Mucosa of stomach (tissue), 1 donor: Measurements from ENCODE around the gene NF2.

Experiments
- H3K27me3 ChIP-seq: one replicate; pipeline ENCODE4 v1.7.0; 2013; ENCODE audit warnings: mild to moderate bottlenecking, low read length; ENCODE audit not compliant: control insufficient read depth, insufficient read depth
- H3K36me3 ChIP-seq: one replicate; pipeline ENCODE4 v1.7.0; 2013; ENCODE audit warnings: low read length; ENCODE audit not compliant: control insufficient read depth, insufficient read depth
- H3K4me1 ChIP-seq: one replicate; pipeline ENCODE4 v1.7.0; 2013; ENCODE audit warnings: mild to moderate bottlenecking, low read length; ENCODE audit not compliant: control insufficient read depth, insufficient read depth
- H3K4me3 ChIP-seq: one replicate; pipeline ENCODE4 v1.7.0; 2013; ENCODE audit warnings: low read length
- H3K9ac ChIP-seq: one replicate; pipeline ENCODE4 v1.7.0; 2013; ENCODE audit warnings: mild to moderate bottlenecking, low read length, moderate library complexity
- H3K9me3 ChIP-seq: one replicate; pipeline ENCODE4 v1.7.0; 2013; ENCODE audit warnings: mild to moderate bottlenecking, low read length, moderate library complexity; ENCODE audit not compliant: control insufficient read depth
- donor health status: Pancreatic carcinoma.

NF2 gene

GRCh38 chr22:29660021-29660420 lies 56.6 kb downstream of the NF2 start:
- no peaks in the 10 kb centered on the region for H3K4me1 ChIP-seq
- no peaks in the 10 kb centered on the region for H3K36me3 ChIP-seq

GRCh38 chr22:29661336-29661735 lies 57.9 kb downstream of the NF2 start:
- no peaks in the 10 kb centered on the region for H3K4me1 ChIP-seq
- no peaks in the 10 kb centered on the region for H3K36me3 ChIP-seq
- no peak overlapping the region for H3K9ac ChIP-seq
- no peak overlapping the region for H3K4me3 ChIP-seq
- no peaks in the 10 kb centered on the region for H3K27me3 ChIP-seq
- H3K9me3 ChIP-seq, result no peaks in the 10 kb centered on the region

More at GRCh38 chr22:29660021-29660420, 56.6 kb downstream of the NF2 start:
- Histone ChIP-seq H3K9ac (no peak overlapping the region), H3K27me3 (no peaks in the 10 kb centered on the region), H3K9me3 (no peaks in the 10 kb centered on the region), H3K4me3 (no peak overlapping the region)

- H3K9ac ChIP-seq, result no peak overlapping the region
- H3K36me3 ChIP-seq, result no peaks in the 10 kb centered on the region
- no peak overlapping the region for H3K4me3 ChIP-seq
- no peaks in the 10 kb centered on the region for H3K27me3 ChIP-seq
- no peaks in the 10 kb centered on the region for H3K9me3 ChIP-seq
- H3K4me1 ChIP-seq, result no peaks in the 10 kb centered on the region
These were observed 59.9 kb downstream of the NF2 start for GRCh38 chr22:29663180-29663821.

DNA sequence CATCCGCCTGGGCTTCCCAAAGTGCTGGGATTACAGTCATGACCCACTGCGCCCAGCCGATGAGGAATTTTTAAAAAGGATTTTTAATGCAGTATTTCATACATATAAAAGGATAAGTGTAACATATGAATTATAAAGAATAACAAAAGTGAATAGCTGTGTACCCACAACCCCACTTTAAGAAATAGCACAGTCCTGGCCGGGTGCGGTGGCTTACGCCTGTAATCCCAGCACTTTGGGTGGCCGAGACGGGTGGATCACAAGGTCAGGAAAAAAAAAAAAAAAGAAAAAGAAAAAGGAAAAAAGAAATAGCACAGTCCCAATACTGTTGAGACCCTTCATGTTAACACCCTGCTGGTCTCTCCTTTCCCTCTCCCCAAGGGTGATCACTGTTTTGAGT lies 62.1 kb downstream of the NF2 start:
- Histone ChIP-seq H3K4me3 (no peak overlapping the region), H3K36me3 (no peaks in the 10 kb centered on the region), H3K9me3 (no peaks in the 10 kb centered on the region), H3K4me1 (no peaks in the 10 kb centered on the region), H3K27me3 (no peaks in the 10 kb centered on the region), H3K9ac (no peak overlapping the region)

DNA sequence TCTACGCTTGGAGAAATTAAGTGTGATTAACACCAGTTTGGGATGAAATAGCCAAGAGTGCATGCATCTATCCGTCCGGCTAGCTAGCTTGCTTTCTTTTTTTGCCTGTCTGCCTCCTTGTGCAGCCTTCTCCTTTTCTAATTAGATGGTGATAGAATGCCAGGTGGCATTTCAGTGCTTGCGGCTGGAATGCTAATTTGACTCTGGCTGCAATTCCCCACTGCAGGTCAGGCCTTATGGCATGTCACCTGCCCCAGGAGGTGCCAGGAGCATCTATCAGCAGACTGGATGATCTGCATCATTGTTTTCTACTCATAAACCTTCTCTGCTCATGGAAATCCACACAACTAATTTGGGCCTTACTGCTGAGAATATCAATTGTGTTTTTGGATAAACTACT lies 65.2 kb downstream of the NF2 start:
- Histone ChIP-seq H3K4me1 (no peaks in the 10 kb centered on the region), H3K27me3 (no peaks in the 10 kb centered on the region), H3K9me3 (no peaks in the 10 kb centered on the region), H3K4me3 (no peak overlapping the region), H3K9ac (no peak overlapping the region), H3K36me3 (no peaks in the 10 kb centered on the region)

GRCh38 chr22:29670626-29671025 lies 67.2 kb downstream of the NF2 start:
- H3K9ac ChIP-seq, result no peak overlapping the region
- no peaks in the 10 kb centered on the region for H3K4me1 ChIP-seq
- H3K4me3 ChIP-seq, result no peak overlapping the region
- H3K36me3 ChIP-seq, result peaks cover 6% of the 10 kb centered on the region
- H3K9me3 ChIP-seq, result no peaks in the 10 kb centered on the region
- no peaks in the 10 kb centered on the region for H3K27me3 ChIP-seq

GRCh38 chr22:29673361-29674066 lies 70.1 kb downstream of the NF2 start:
- no peaks in the 10 kb centered on the region for H3K4me1 ChIP-seq

GRCh38 chr22:29674121-29674520 lies 70.7 kb downstream of the NF2 start:
- H3K4me3 ChIP-seq, result no peak overlapping the region
- no peaks in the 10 kb centered on the region for H3K9me3 ChIP-seq
- no peaks in the 10 kb centered on the region for H3K4me1 ChIP-seq
- peaks cover 12% of the 10 kb centered on the region for H3K36me3 ChIP-seq
- H3K27me3 ChIP-seq, result no peaks in the 10 kb centered on the region
- no peak overlapping the region for H3K9ac ChIP-seq

More at GRCh38 chr22:29673361-29674066, 70.1 kb downstream of the NF2 start:
- H3K27me3 ChIP-seq, result no peaks in the 10 kb centered on the region
- H3K4me3 ChIP-seq, result no peak overlapping the region
- H3K9ac ChIP-seq, result no peak overlapping the region
- H3K36me3 ChIP-seq, result peaks cover 12% of the 10 kb centered on the region
- no peaks in the 10 kb centered on the region for H3K9me3 ChIP-seq

GRCh38 chr22:29679316-29679715 lies 75.9 kb downstream of the NF2 start:
- peaks cover 17% of the 10 kb centered on the region for H3K36me3 ChIP-seq
- H3K27me3 ChIP-seq, result no peaks in the 10 kb centered on the region
- H3K9me3 ChIP-seq, result no peaks in the 10 kb centered on the region
- no peak overlapping the region for H3K9ac ChIP-seq
- no peaks in the 10 kb centered on the region for H3K4me1 ChIP-seq
- H3K4me3 ChIP-seq, result no peak overlapping the region

DNA sequence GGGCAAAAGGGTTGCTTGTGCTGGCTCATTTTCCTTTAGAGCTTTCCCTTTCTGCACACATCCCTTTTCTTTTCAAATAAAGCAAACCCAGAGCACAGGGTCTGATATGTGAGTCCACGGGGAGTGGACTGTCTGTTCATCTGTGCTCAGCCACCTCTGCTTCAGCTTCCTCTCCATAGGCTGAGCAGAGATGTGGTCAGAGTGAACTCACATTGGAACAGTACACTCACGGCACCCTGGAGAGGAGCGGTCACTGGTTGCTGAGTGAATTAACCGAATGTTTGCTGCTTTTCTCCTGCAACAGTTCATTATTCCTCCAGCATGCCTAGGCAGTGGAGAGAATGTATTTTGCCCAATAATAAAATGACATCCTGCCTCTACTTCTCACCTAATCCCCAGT lies 80.1 kb downstream of the NF2 start:
- Histone ChIP-seq H3K9ac (no peak overlapping the region), H3K36me3 (peaks cover 5% of the 10 kb centered on the region), H3K4me1 (no peaks in the 10 kb centered on the region), H3K4me3 (no peak overlapping the region), H3K27me3 (no peaks in the 10 kb centered on the region), H3K9me3 (no peaks in the 10 kb centered on the region)

DNA sequence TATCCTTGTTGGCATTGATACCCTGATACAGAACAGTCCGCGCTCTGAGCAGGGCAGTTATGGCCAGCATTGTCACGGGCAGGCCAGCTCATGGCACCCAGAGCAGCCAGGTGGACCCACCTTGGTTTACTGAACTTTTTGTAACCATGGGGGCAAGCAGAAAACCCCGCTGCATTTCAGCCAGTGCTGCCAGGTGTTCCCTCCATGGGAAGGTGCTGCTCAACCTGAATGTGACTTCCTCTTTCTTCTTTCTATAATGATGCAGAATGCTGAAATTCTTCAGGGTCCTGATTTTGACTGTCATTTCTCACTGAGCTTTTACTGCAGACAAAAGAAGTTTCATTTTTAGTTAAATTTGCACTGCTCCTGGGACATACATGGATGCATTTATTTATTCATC lies 80.8 kb downstream of the NF2 start:
- no peak overlapping the region for H3K4me3 ChIP-seq

GRCh38 chr22:29689206-29689879 lies 85.9 kb downstream of the NF2 start:
- Histone ChIP-seq H3K4me1 (no peaks in the 10 kb centered on the region), H3K27me3 (no peaks in the 10 kb centered on the region), H3K36me3 (no peaks in the 10 kb centered on the region), H3K4me3 (no peak overlapping the region), H3K9ac (no peak overlapping the region), H3K9me3 (no peaks in the 10 kb centered on the region)

More for the DNA sequence above, 80.8 kb downstream of the NF2 start:
- Histone ChIP-seq H3K36me3 (peaks cover 5% of the 10 kb centered on the region), H3K4me1 (no peaks in the 10 kb centered on the region), H3K9ac (no peak overlapping the region), H3K27me3 (no peaks in the 10 kb centered on the region), H3K9me3 (no peaks in the 10 kb centered on the region)
